Upper lobe of left lung (tissue), 4 donors: ENCODE data around the gene PHACTR1.

Experiments
- CTCF ChIP-seq, 6 experiments: fragments of 450-650 bp in 4 of 6; fragments of 200-600 bp in 2 of 6; sonication (generic) in 2 of 6; IDR thresholded peaks; one replicate each; pipeline ENCODE4 v1.5.1; 2016 to 2019; ENCODE audit warnings: antibody characterized with exemption in 6 of 6
- EP300 ChIP-seq, 4 donors: sonication (generic); formaldehyde crosslinking; IDR thresholded peaks; one replicate each; pipeline ENCODE4 v1.5.1; 2017; ENCODE audit warnings: antibody characterized with exemption in 4 of 4, control low read depth in 2 of 4
- POLR2A ChIP-seq, 4 donors: fragments of 450-650 bp; IDR thresholded peaks; one replicate each; pipeline ENCODE4 v1.5.1; 2016 to 2017; ENCODE audit warnings: antibody characterized with exemption in 4 of 4, mild to moderate bottlenecking in 2 of 4
- POLR2AphosphoS5 ChIP-seq, 2 donors: sonication (generic); formaldehyde crosslinking; IDR thresholded peaks; one replicate each; pipeline ENCODE4 v1.5.1; 2017; ENCODE audit warnings: antibody characterized with exemption in 2 of 2

- TF ChIP-seq CTCF (IDR thresholded peaks at IDR 0.05) (no peak), POLR2A (IDR thresholded peaks at IDR 0.05) (no peak), POLR2AphosphoS5 (IDR thresholded peaks at IDR 0.05) (no peak), EP300 (IDR thresholded peaks at IDR 0.05) (no peak)
Observed at GRCh38 chr6:13315896-13316295, 599.3 kb downstream of the PHACTR1 start.
